Small intestine (tissue), 7 donors: Measurements from ENCODE around the gene PDLIM5. TPM values are rescaled to one million over a fixed set of nuclear protein-coding genes. Genes with fewer than 3 reads are reported as not detected.
"Not testable (repeated sequence)": the region's sequence is repeated elsewhere in the genome, so short reads cannot be mapped to it uniquely, and the experiment has no call there.

Source experiments
- DNase-seq, 2 donors: peaks; one replicate each; pipeline versions ENCODE4 v3.0.0 to v3.0.0-alpha.2; 2013
- FAIRE-seq: peaks from 2 replicates; lab custom pipeline; 2012; peaks lifted over from hg19 to GRCh38; lab: Jason Lieb, UNC
- H3K27ac ChIP-seq, 3 donors: one replicate each; pipeline ENCODE4 v1.5.1; 2013; ENCODE audit warnings: low read length in 2 of 3, mild to moderate bottlenecking in 2 of 3, control low read depth in 1 of 3, inconsistent platforms in 1 of 3, low read depth in 1 of 3, moderate library complexity in 1 of 3
- H3K27me3 ChIP-seq, 3 donors: one replicate each; pipeline ENCODE4 v1.6.1; 2013; ENCODE audit warnings: low read length in 3 of 3, inconsistent platforms in 1 of 3; ENCODE audit not compliant: control insufficient read depth in 3 of 3, insufficient read depth in 3 of 3
- H3K36me3 ChIP-seq, 3 donors: one replicate each; pipeline ENCODE4 v1.6.1; 2013; ENCODE audit warnings: low read length in 3 of 3, inconsistent platforms in 1 of 3, low read depth in 1 of 3, mild to moderate bottlenecking in 1 of 3, moderate library complexity in 1 of 3; ENCODE audit not compliant: control insufficient read depth in 3 of 3, insufficient read depth in 2 of 3
- H3K4me1 ChIP-seq, 3 donors: one replicate each; pipeline ENCODE4 v1.6.1; 2013; ENCODE audit warnings: low read length in 2 of 3, inconsistent platforms in 1 of 3, low read depth in 1 of 3, mild to moderate bottlenecking in 1 of 3, moderate library complexity in 1 of 3; ENCODE audit not compliant: control insufficient read depth in 3 of 3, insufficient read depth in 2 of 3
- H3K4me3 ChIP-seq, 3 donors: one replicate each; pipeline ENCODE4 v1.5.1; 2013; ENCODE audit warnings: low read length in 3 of 3, control low read depth in 1 of 3, inconsistent platforms in 1 of 3, low read depth in 1 of 3, mild to moderate bottlenecking in 1 of 3, moderate library complexity in 1 of 3
- H3K9me3 ChIP-seq, 2 donors: one replicate each; pipeline ENCODE4 v1.6.1; 2013; ENCODE audit warnings: low read depth in 1 of 2, low read length in 1 of 2; ENCODE audit not compliant: control insufficient read depth in 2 of 2, insufficient read depth in 1 of 2
- WGBS, 3 donors: extraction: QIAGEN DNeasy Blood & Tissue Kit; methylation state at CpG; one replicate each; pipeline ENCODE4 v1.1.7; 2013; 5-methylcytosine and 5-hydroxymethylcytosine counted together
- polyA plus RNA-seq, 4 donors: library from polyadenylated mRNA; stranded (reverse) in 3 of 4; unstranded in 1 of 4; fragments of 200-250 nt in 3 of 4; fragments of 120-200 nt in 1 of 4; gene quantifications; one replicate each; pipeline versions ENCODE4 v1.2.1 to v1.2.3, GENCODE V29; 2013
- donor health status: healthy with polysubstance abuse.
- donor health status: control.
- donor health status: control.
- donor health status: Bipolar disorder and iron deficiency.
- donor health status: healthy.

PDLIM5 gene
- polyA plus RNA-seq, 4 donors, result 26.6 to 106 (median 61.5) TPM

GRCh38 chr4:94469221-94469784 is 17.6 kb downstream of the PDLIM5 start:
- no peak overlapping the region for H3K27ac ChIP-seq
- WGBS, 3 donors, result 50 to 69% (median 65%) methylated on average over 1 of the region's 1 CpG
- H3K4me3 ChIP-seq, result no peak overlapping the region
- DNase-seq (no peak), FAIRE-seq (no peak)
- H3K9me3 ChIP-seq, result peaks cover 0 to 4% of the 10 kb centered on the region in 2 donors
- H3K4me1 ChIP-seq, result peaks cover 0 to 4% (median 3%) of the 10 kb centered on the region in 3 donors
- H3K36me3 ChIP-seq, result peaks cover 0 to 3% (median 0%) of the 10 kb centered on the region in 3 donors
- H3K27me3 ChIP-seq, result no peaks in the 10 kb centered on the region

- WGBS, 3 donors, result 78 to 96% (median 92%) methylated on average over 4 of the region's 4 CpGs
- Histone ChIP-seq H3K4me3 (no peak overlapping the region), H3K4me1 (peaks cover 2 to 7% (median 4%) of the 10 kb centered on the region in 3 donors), H3K9me3 (peaks cover 0 to 4% of the 10 kb centered on the region in 2 donors), H3K27ac (no peak overlapping the region), H3K27me3 (no peaks in the 10 kb centered on the region), H3K36me3 (peaks cover 0 to 6% (median 0%) of the 10 kb centered on the region in 3 donors)
- FAIRE-seq (no peak), DNase-seq (no peak)
Measured at GRCh38 chr4:94470132-94470531, 18.4 kb downstream of the PDLIM5 start.

DNA sequence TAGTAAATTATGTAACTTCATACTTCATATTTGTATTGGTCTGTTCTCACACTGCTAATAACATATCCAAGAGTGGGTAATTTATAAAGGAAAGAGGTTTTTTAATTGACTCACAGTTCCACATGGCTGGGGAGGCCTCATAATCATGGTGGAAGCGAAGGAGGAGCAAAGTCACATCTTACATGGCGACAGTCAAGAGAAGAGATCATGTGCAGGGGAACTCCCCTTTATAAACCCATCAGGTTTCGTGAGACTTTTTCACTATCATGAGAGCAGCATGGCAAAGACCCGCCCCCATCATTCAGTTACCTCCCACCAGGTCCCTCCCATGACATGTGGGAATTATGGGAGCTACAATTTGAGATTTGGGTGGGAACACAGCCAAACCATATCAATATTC is 19.0 kb downstream of the PDLIM5 start:
- FAIRE-seq, H3K4me3 ChIP-seq, H3K4me1 ChIP-seq, H3K36me3 ChIP-seq, H3K27ac ChIP-seq, H3K27me3 ChIP-seq, H3K9me3 ChIP-seq, DNase-seq: not testable (repeated sequence)
- WGBS, 3 donors, result 93 to 96% (median 96%) methylated on average over 4 of the region's 4 CpGs

GRCh38 chr4:94472056-94472826 is 20.5 kb downstream of the PDLIM5 start:
- no peaks in the 10 kb centered on the region for H3K27me3 ChIP-seq
- H3K27ac ChIP-seq, result no peak overlapping the region
- H3K36me3 ChIP-seq, result peaks cover 0 to 3% (median 0%) of the 10 kb centered on the region in 3 donors
- H3K4me3 ChIP-seq, result no peak overlapping the region
- WGBS, 3 donors, result 79 to 86% (median 85%) methylated on average over 5 of the region's 5 CpGs
- peak in 1 of 2 donors; percentile 30 for DNase-seq
- no peak for FAIRE-seq
- peaks cover 0 to 4% of the 10 kb centered on the region in 2 donors for H3K9me3 ChIP-seq
- peaks cover 4 to 8% (median 4%) of the 10 kb centered on the region in 3 donors for H3K4me1 ChIP-seq

GRCh38 chr4:94475050-94475449 is 23.3 kb downstream of the PDLIM5 start:
- 55 to 75% (median 75%) methylated on average over 2 of the region's 2 CpGs for whole genome bisulfite sequencing, 3 donors
- Histone ChIP-seq H3K27ac (no peak overlapping the region), H3K9me3 (peaks cover 0 to 4% of the 10 kb centered on the region in 2 donors), H3K4me3 (no peak overlapping the region), H3K36me3 (peaks cover 0 to 6% (median 0%) of the 10 kb centered on the region in 3 donors), H3K27me3 (no peaks in the 10 kb centered on the region), H3K4me1 (peaks cover 4 to 8% (median 4%) of the 10 kb centered on the region in 3 donors)
- no peak for DNase-seq
- FAIRE-seq, result no peak

GRCh38 chr4:94475794-94476193 is 24.1 kb downstream of the PDLIM5 start:
- H3K4me1 ChIP-seq, result peaks cover 4 to 8% (median 4%) of the 10 kb centered on the region in 3 donors
- peak overlapping the region in 1 of 3 donors; percentile 20 for H3K27ac ChIP-seq
- DNase-seq (no peak), FAIRE-seq (no peak)
- WGBS, 3 donors, result 48 to 69% (median 68%) methylated on average over 2 of the region's 2 CpGs
- peaks cover 0 to 2% of the 10 kb centered on the region in 2 donors for H3K9me3 ChIP-seq
- H3K27me3 ChIP-seq, result no peaks in the 10 kb centered on the region
- H3K36me3 ChIP-seq, result peaks cover 0 to 6% (median 0%) of the 10 kb centered on the region in 3 donors
- H3K4me3 ChIP-seq, result no peak overlapping the region

- no peak for DNase-seq
- Histone ChIP-seq H3K9me3 (no peaks in the 10 kb centered on the region), H3K36me3 (peaks cover 0 to 6% (median 0%) of the 10 kb centered on the region in 3 donors), H3K4me3 (no peak overlapping the region), H3K27me3 (no peaks in the 10 kb centered on the region), H3K27ac (no peak overlapping the region), H3K4me1 (peaks cover 1 to 8% (median 4%) of the 10 kb centered on the region in 3 donors)
- WGBS, 3 donors, result 28 to 39% (median 34%) methylated on average over 2 of the region's 2 CpGs
- FAIRE-seq, result no peak
Measured at GRCh38 chr4:94477227-94477626, 25.5 kb downstream of the PDLIM5 start.

DNA sequence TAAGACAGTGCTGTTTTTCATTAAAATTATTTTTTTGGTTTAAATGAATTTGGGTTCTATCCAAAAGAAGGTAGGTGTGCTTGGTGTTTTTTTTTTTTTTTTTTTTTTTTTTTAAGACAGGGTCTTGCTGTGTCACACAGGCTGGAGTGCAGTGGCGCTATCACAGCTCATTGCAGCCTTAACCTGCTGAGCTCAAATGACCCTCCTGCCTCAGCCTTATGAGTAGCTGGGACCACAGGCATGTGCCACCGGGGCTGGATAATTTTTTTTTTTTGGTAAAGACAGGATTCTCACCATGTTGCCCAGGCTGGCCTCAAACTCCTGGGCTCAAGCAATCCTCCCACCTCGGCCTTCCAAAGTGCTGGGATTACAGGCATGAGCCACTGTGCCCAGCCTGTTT is 27.1 kb downstream of the PDLIM5 start:
- not testable (repeated sequence) for H3K27me3 ChIP-seq, H3K4me3 ChIP-seq, H3K36me3 ChIP-seq, H3K27ac ChIP-seq, FAIRE-seq, DNase-seq, H3K9me3 ChIP-seq
- H3K4me1 ChIP-seq, result peaks cover 0 to 12% (median 7%) of the 10 kb centered on the region in 3 donors
- 78 to 90% (median 82%) methylated on average over 3 of the region's 3 CpGs for WGBS, 3 donors
